Neural cell (in vitro differentiated cells): ENCODE measurements around the gene C1orf198. TPM values are rescaled to one million over a fixed set of nuclear protein-coding genes. Genes with fewer than 3 reads are reported as not detected.

Source experiments
- H2AFZ ChIP-seq: fragments of 200-600, 300-800 bp; sonication (generic), shearing (Covaris generic); 2 replicates; pipeline ENCODE4 v1.6.0; 2014; ENCODE audit warnings: low read depth, mild to moderate bottlenecking, antibody characterized with exemption, low read length, moderate library complexity
- H3F3A ChIP-seq: fragments of 200-600 bp; shearing (Covaris generic); 2 replicates; pipeline ENCODE4 v1.6.1; 2016; ENCODE audit warnings: mild to moderate bottlenecking, moderate library complexity, mixed read lengths, antibody characterized with exemption, low read length; ENCODE audit not compliant: insufficient read depth, poor library complexity, severe bottlenecking
- H3K27ac ChIP-seq: fragments of 200-600, 300-800 bp; sonication (generic), shearing (Covaris generic); 2 replicates; pipeline ENCODE4 v1.5.1; 2014; ENCODE audit warnings: mild to moderate bottlenecking, low read length, moderate library complexity
- H3K27me3 ChIP-seq: fragments of 300-800, 200-600 bp; sonication (generic), shearing (Covaris generic); 2 replicates; pipeline ENCODE4 v1.6.0; 2014; ENCODE audit warnings: mild to moderate bottlenecking, low read depth, low read length, moderate library complexity; ENCODE audit not compliant: insufficient read depth
- H3K36me3 ChIP-seq: fragments of 300-800, 200-600 bp; sonication (generic), shearing (Covaris generic); 2 replicates; pipeline ENCODE4 v1.5.1; 2014; ENCODE audit warnings: mild to moderate bottlenecking, antibody characterized with exemption, low read length, moderate library complexity; ENCODE audit not compliant: insufficient read depth
- H3K4me2 ChIP-seq: fragments of 300-800, 200-600 bp; sonication (generic), shearing (Covaris generic); 2 replicates; pipeline ENCODE4 v1.6.0; 2014; ENCODE audit warnings: mild to moderate bottlenecking, low read length
- H3K4me3 ChIP-seq: fragments of 300-800, 200-600 bp; sonication (generic), shearing (Covaris generic); 2 replicates; pipeline ENCODE4 v1.5.1; 2014; ENCODE audit warnings: mild to moderate bottlenecking, low read length, moderate library complexity
- H3K79me2 ChIP-seq: fragments of 200-600 bp; shearing (Covaris generic); replicated peaks from 2 replicates; pipeline ENCODE4 v1.6.0; 2014; ENCODE audit warnings: mild to moderate bottlenecking, low read length, moderate library complexity; ENCODE audit not compliant: insufficient read depth
- H3K9ac ChIP-seq: fragments of 300-800, 200-600 bp; sonication (generic), shearing (Covaris generic); 2 replicates; pipeline ENCODE4 v1.6.1; 2016; ENCODE audit warnings: mild to moderate bottlenecking, low read length, mixed read lengths
- H3K9me2 ChIP-seq: fragments of 200-600 bp; shearing (Covaris generic); 2 replicates; pipeline ENCODE4 v1.6.1; 2016; ENCODE audit warnings: mild to moderate bottlenecking, low read length, mixed read lengths; ENCODE audit not compliant: insufficient read depth
- H3K9me3 ChIP-seq: fragments of 200-600, 300-800 bp; sonication (generic), shearing (Covaris generic); 2 replicates; pipeline ENCODE4 v1.6.1; 2016; ENCODE audit warnings: mild to moderate bottlenecking, mixed run types, low read length, moderate library complexity, mixed read lengths
- H4K20me1 ChIP-seq: fragments of 200-600 bp; shearing (Covaris generic); 2 replicates; pipeline ENCODE4 v1.6.1; 2016; ENCODE audit warnings: mild to moderate bottlenecking, mixed run types; ENCODE audit not compliant: insufficient read depth
- CTCF ChIP-seq: fragments of 450-650 bp; IDR thresholded peaks from 2 replicates; pipeline ENCODE4 v1.5.1; 2014; ENCODE audit warnings: antibody characterized with exemption, mild to moderate bottlenecking, moderate library complexity; ENCODE audit not compliant: poor library complexity, severe bottlenecking
- EP300 ChIP-seq: fragments of 450-650 bp; conservative IDR thresholded peaks from 2 replicates; pipeline ENCODE4 v1.6.1; 2014; ENCODE audit warnings: antibody characterized with exemption, mild to moderate bottlenecking, moderate library complexity; ENCODE audit not compliant: poor library complexity, severe bottlenecking
- EZH2 ChIP-seq: fragments of 200-600, 300-800 bp; shearing (Covaris generic), sonication (generic); IDR thresholded peaks from 2 replicates; pipeline ENCODE4 v1.6.1; 2014; ENCODE audit warnings: antibody characterized with exemption, low read length, borderline replicate concordance, mild to moderate bottlenecking; ENCODE audit not compliant: insufficient read depth, poor library complexity, severe bottlenecking
- MXI1 ChIP-seq: fragments of 450-650 bp; conservative IDR thresholded peaks from 2 replicates; pipeline ENCODE4 v1.6.1; 2014; ENCODE audit warnings: antibody characterized with exemption, mild to moderate bottlenecking; ENCODE audit not compliant: poor library complexity, severe bottlenecking
- POLR2AphosphoS5 ChIP-seq: IDR thresholded peaks from 2 replicates; pipeline ENCODE4 v1.6.1; 2012
- RAD21 ChIP-seq: fragments of 450-650 bp; conservative IDR thresholded peaks from 2 replicates; pipeline ENCODE4 v1.6.1; 2014; ENCODE audit warnings: antibody characterized with exemption, mild to moderate bottlenecking, moderate library complexity
- SMC3 ChIP-seq: fragments of 450-650 bp; conservative IDR thresholded peaks from 2 replicates; pipeline ENCODE4 v1.6.1; 2014; ENCODE audit warnings: antibody characterized with exemption, mild to moderate bottlenecking, moderate library complexity; ENCODE audit not compliant: poor library complexity
- TAF1 ChIP-seq: IDR thresholded peaks from 2 replicates; pipeline ENCODE4 v1.6.1; 2012; ENCODE audit warnings: low read depth
- polyA plus RNA-seq: library from polyadenylated mRNA; depleted of rRNA; stranded (reverse); fragments of >200 nt; gene quantifications from 2 replicates; pipeline ENCODE4 v1.2.3, GENCODE V29; 2014
- TF ChIP-seq, protein P1 (sequence below): IDR thresholded peaks from 2 replicates; pipeline ENCODE4 v1.6.1; 2012; ENCODE audit warnings: borderline replicate concordance

Gene C1orf198
- polyA plus RNA-seq, 1 donor from 2014 or later, result 16.7 TPM

DNA sequence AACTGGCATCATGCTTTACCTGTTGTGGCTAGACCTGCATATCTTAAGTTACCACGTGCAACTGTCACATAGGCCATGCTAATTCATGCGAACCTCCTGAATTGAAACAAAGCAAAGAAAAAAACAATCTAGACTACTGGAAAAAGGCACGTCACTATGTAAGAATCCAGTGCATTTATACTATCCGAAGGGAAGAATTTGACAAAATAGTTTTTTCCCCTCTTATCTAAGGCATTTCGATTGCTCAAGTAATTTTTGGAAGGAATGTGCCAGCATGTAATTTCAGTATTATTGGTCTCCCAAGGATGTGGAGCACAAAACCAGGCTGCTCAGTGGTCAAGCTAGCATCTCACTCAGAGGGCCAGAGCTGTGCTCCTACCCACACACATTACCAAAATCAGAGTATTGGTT lies 31.5 kb upstream of the C1orf198 start:
- Histone ChIP-seq H3K4me2 (no peak overlapping the region), H3K9ac (no peak overlapping the region), H3K4me3 (no peak overlapping the region), H3K9me2 (no peaks in the 10 kb centered on the region), H3F3A (no peaks in the 10 kb centered on the region), H3K9me3 (no peaks in the 10 kb centered on the region), H3K79me2 (no peaks in the 10 kb centered on the region), H3K27ac (no peak overlapping the region), H4K20me1 (no peaks in the 10 kb centered on the region), H3K36me3 (no peaks in the 10 kb centered on the region), H2AFZ (no peak overlapping the region), H3K27me3 (no peaks in the 10 kb centered on the region)
- TF ChIP-seq MXI1, result no peak
- TF ChIP-seq, protein P1, sequence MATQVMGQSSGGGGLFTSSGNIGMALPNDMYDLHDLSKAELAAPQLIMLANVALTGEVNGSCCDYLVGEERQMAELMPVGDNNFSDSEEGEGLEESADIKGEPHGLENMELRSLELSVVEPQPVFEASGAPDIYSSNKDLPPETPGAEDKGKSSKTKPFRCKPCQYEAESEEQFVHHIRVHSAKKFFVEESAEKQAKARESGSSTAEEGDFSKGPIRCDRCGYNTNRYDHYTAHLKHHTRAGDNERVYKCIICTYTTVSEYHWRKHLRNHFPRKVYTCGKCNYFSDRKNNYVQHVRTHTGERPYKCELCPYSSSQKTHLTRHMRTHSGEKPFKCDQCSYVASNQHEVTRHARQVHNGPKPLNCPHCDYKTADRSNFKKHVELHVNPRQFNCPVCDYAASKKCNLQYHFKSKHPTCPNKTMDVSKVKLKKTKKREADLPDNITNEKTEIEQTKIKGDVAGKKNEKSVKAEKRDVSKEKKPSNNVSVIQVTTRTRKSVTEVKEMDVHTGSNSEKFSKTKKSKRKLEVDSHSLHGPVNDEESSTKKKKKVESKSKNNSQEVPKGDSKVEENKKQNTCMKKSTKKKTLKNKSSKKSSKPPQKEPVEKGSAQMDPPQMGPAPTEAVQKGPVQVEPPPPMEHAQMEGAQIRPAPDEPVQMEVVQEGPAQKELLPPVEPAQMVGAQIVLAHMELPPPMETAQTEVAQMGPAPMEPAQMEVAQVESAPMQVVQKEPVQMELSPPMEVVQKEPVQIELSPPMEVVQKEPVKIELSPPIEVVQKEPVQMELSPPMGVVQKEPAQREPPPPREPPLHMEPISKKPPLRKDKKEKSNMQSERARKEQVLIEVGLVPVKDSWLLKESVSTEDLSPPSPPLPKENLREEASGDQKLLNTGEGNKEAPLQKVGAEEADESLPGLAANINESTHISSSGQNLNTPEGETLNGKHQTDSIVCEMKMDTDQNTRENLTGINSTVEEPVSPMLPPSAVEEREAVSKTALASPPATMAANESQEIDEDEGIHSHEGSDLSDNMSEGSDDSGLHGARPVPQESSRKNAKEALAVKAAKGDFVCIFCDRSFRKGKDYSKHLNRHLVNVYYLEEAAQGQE, result no peak
- no peak for TF ChIP-seq POLR2AphosphoS5
- TF ChIP-seq RAD21, result no peak
- TF ChIP-seq EP300, result no peak
- no peak for TF ChIP-seq EZH2
- no peak for TF ChIP-seq CTCF
- no peak for TF ChIP-seq TAF1
- TF ChIP-seq SMC3, result no peak

- H4K20me1 ChIP-seq, result no peaks in the 10 kb centered on the region
- no peak overlapping the region for H3K4me2 ChIP-seq
- H3K27ac ChIP-seq, result no peak overlapping the region
- H3F3A ChIP-seq, result no peaks in the 10 kb centered on the region
- H3K9ac ChIP-seq, result no peak overlapping the region
- H3K4me3 ChIP-seq, result no peak overlapping the region
- no peaks in the 10 kb centered on the region for H3K9me3 ChIP-seq
- no peaks in the 10 kb centered on the region for H3K9me2 ChIP-seq
- no peaks in the 10 kb centered on the region for H3K36me3 ChIP-seq
- TF ChIP-seq SMC3 (no peak), EZH2 (no peak), RAD21 (no peak), MXI1 (no peak), POLR2AphosphoS5 (no peak), CTCF (no peak), EP300 (no peak), TAF1 (no peak)
- TF ChIP-seq, protein P1, result no peak
- H3K79me2 ChIP-seq, result no peaks in the 10 kb centered on the region
- no peak overlapping the region for H2AFZ ChIP-seq
- no peaks in the 10 kb centered on the region for H3K27me3 ChIP-seq
Observed at GRCh38 chr1:230898748-230899147, 30.4 kb upstream of the C1orf198 start.
